HFFc6 (cell line): ENCODE results near the gene CYSTM1. TPM values are rescaled to one million over a fixed set of nuclear protein-coding genes. Genes with fewer than 3 reads are reported as not detected.
A peak's percentile ranks its signal among the peaks of the same experiment; 100 is the strongest.

Experiments used
- DNase-seq: peaks from one replicate; pipeline ENCODE4 v3.0.0-alpha.2; 2018
- H3K27ac Mint-ChIP-seq: 2 replicates; pipeline ENCODE4 v1.8.0; 2020; ENCODE audit warnings: mild to moderate bottlenecking, mixed read lengths
- H3K27me3 Mint-ChIP-seq: 2 replicates; pipeline ENCODE4 v1.8.0; 2021; ENCODE audit warnings: mild to moderate bottlenecking, moderate library complexity, mixed read lengths; ENCODE audit not compliant: insufficient read depth
- H3K36me3 Mint-ChIP-seq: 2 replicates; pipeline ENCODE4 v1.8.0; 2021; ENCODE audit warnings: low read depth, mixed read lengths
- H3K4me1 Mint-ChIP-seq: 2 replicates; pipeline ENCODE4 v1.8.0; 2020; ENCODE audit warnings: low read depth, mixed read lengths
- H3K4me3 Mint-ChIP-seq: 2 replicates; pipeline ENCODE4 v1.8.0; 2020; ENCODE audit warnings: mild to moderate bottlenecking, moderate library complexity, mixed read lengths
- H3K9me3 Mint-ChIP-seq: 2 replicates; pipeline ENCODE4 v1.8.0; 2020; ENCODE audit warnings: mild to moderate bottlenecking, mixed read lengths
- total RNA-seq, 6 experiments: library from RNA; stranded (reverse); fragmentation: NEBNext Ultra II Directional; extraction: Animal tissue kit (Norgen Biotek cat#: 25700); gene quantifications; 2 replicates in 1 of 6; 3 replicates in 5 of 6; pipeline ENCODE4 v1.2.3, GENCODE V29; 2021
- TF ChIP-seq, protein P1 (sequence below): fragments of 200-600 bp; sonication (generic); IDR thresholded peaks from 2 replicates; pipeline ENCODE4 v1.5.0; 2021; ENCODE audit warnings: antibody characterized with exemption, mild to moderate bottlenecking

The CYSTM1 gene
- total RNA-seq, 6 experiments from 2014 or later: 11.6 to 16.7 (median 12.5) TPM

- peaks cover 25% of the 10 kb centered on the region for H3K4me1 Mint-ChIP-seq
- no peak overlapping the region for H3K27ac Mint-ChIP-seq
- TF ChIP-seq, protein P1, sequence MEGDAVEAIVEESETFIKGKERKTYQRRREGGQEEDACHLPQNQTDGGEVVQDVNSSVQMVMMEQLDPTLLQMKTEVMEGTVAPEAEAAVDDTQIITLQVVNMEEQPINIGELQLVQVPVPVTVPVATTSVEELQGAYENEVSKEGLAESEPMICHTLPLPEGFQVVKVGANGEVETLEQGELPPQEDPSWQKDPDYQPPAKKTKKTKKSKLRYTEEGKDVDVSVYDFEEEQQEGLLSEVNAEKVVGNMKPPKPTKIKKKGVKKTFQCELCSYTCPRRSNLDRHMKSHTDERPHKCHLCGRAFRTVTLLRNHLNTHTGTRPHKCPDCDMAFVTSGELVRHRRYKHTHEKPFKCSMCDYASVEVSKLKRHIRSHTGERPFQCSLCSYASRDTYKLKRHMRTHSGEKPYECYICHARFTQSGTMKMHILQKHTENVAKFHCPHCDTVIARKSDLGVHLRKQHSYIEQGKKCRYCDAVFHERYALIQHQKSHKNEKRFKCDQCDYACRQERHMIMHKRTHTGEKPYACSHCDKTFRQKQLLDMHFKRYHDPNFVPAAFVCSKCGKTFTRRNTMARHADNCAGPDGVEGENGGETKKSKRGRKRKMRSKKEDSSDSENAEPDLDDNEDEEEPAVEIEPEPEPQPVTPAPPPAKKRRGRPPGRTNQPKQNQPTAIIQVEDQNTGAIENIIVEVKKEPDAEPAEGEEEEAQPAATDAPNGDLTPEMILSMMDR: no peak
- no peak overlapping the region for H3K4me3 Mint-ChIP-seq
- H3K36me3 Mint-ChIP-seq: peaks cover 22% of the 10 kb centered on the region
- H3K9me3 Mint-ChIP-seq: no peaks in the 10 kb centered on the region
- no peak for DNase-seq
- H3K27me3 Mint-ChIP-seq: no peaks in the 10 kb centered on the region
Measured at GRCh38 chr5:140260089-140260656, 85.2 kb downstream of the CYSTM1 start.

GRCh38 chr5:140261403-140262171 is 86.6 kb downstream of the CYSTM1 start:
- peak overlapping the region; percentile 92 for H3K27ac Mint-ChIP-seq
- peak overlapping the region; percentile 64 for H3K4me3 Mint-ChIP-seq
- H3K27me3 Mint-ChIP-seq: no peaks in the 10 kb centered on the region
- H3K9me3 Mint-ChIP-seq: no peaks in the 10 kb centered on the region
- TF ChIP-seq, protein P1: peak; percentile 47; the same call in 1 of the 2 replicates
- H3K4me1 Mint-ChIP-seq: peaks cover 25% of the 10 kb centered on the region
- DNase-seq: peak; percentile 90
- H3K36me3 Mint-ChIP-seq: peaks cover 22% of the 10 kb centered on the region

DNA sequence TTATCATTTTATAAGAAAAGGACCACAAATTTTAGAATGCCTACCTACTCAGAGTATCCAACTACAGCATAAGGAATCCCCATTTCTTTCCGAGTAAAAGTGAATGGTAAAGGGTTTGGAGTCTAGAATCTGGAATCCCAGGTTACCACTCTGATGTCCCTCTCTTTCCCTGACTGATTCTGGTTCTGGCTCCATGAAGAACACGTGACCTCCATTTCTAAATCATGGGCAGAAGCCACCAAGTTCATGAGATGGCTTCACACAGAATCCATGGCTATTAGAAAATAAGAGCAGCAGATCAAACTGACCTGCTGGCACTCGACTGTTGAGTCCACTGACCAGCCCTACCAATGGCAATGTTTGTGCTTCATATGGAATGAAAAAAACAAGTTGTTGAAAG is 87.2 kb downstream of the CYSTM1 start:
- DNase-seq: no peak
- Mint-ChIP-seq H3K9me3 (no peaks in the 10 kb centered on the region), H3K4me1 (peaks cover 25% of the 10 kb centered on the region), H3K27me3 (no peaks in the 10 kb centered on the region), H3K36me3 (peaks cover 21% of the 10 kb centered on the region), H3K27ac (peak overlapping the region; percentile 92), H3K4me3 (no peak overlapping the region)
- TF ChIP-seq, protein P1: no peak

DNA sequence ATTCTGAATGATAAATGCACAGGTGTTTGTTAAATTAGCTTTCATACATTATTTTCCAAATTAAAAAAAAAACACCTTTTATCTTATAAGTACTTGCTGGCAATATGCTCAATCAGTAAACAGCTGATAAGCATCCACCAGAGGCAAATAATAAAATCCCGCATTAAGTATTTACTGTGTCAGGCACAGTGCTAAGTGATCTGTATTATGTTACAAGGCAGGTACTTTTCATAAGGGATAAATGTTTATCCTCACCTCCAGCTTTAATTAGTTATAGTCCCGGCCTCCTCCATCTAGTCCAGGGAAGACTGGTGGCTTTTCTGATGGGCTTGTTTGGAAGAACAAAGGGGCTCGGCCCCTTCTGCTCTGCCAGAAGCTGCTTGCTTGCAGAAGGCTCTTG is 87.9 kb downstream of the CYSTM1 start:
- Mint-ChIP-seq H3K4me3 (no peak overlapping the region), H3K36me3 (peaks cover 17% of the 10 kb centered on the region), H3K4me1 (peaks cover 25% of the 10 kb centered on the region), H3K27me3 (no peaks in the 10 kb centered on the region), H3K27ac (no peak overlapping the region; the same call in 1 of the 2 replicates), H3K9me3 (no peaks in the 10 kb centered on the region)
- no peak for DNase-seq
- TF ChIP-seq, protein P1: no peak

DNA sequence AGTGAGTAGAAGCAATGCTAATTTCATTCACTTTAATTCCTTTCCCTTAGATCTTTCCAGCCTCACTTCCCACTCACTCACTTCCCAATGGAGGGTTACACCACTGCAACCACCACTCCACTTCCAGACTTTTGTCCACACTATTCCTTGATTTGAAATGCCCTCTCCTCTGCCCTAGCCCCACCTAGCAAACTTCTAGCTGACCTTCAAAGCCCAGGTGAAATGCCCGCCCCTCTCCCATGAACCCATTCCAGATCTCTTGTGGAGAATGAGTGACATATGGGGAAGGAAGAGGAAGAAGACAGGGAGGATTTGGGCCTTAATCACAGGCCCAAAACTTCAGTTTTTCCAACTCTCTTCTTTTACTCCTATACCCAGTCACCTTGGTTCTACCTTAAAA is 90.9 kb downstream of the CYSTM1 start:
- Mint-ChIP-seq H3K36me3 (peaks cover 5% of the 10 kb centered on the region), H3K4me1 (peaks cover 18% of the 10 kb centered on the region), H3K27ac (peak overlapping the region; percentile 51), H3K27me3 (no peaks in the 10 kb centered on the region), H3K4me3 (no peak overlapping the region), H3K9me3 (no peaks in the 10 kb centered on the region)
- no peak for DNase-seq
- TF ChIP-seq, protein P1: no peak
